TTC549 (cell line): ENCODE data around the gene SLC4A5.
A peak's percentile ranks its signal among the peaks of the same experiment; 100 is the strongest.
"Not testable (repeated sequence)": the region's sequence is repeated elsewhere in the genome, so short reads cannot be mapped to it uniquely, and the experiment has no call there.

Source experiments
- FAIRE-seq: peaks from 2 replicates; lab custom pipeline; 2012; peaks lifted over from hg19 to GRCh38; lab: Jason Lieb, UNC

The SLC4A5 gene

DNA sequence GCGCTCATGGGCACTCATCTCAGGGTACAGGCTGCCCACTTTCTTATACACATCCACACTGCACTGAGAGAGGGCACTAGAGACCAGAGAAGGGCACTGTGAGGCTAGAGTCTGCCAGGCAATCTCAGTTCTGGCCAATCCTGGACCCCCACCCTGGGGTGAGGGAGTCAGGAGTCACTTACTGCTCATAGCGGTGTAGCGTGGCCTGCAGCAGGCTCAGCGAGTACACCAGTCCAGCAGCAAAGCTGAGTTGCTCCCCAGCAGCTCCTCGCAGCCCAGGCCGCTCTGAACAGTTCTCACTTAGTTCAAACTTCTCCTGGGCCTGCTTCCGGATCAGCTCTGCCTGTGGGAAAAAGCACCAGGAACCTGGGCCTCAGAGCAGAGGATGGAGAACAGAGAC lies 24.6 kb upstream of the SLC4A5 start:
- FAIRE-seq, result no peak

DNA sequence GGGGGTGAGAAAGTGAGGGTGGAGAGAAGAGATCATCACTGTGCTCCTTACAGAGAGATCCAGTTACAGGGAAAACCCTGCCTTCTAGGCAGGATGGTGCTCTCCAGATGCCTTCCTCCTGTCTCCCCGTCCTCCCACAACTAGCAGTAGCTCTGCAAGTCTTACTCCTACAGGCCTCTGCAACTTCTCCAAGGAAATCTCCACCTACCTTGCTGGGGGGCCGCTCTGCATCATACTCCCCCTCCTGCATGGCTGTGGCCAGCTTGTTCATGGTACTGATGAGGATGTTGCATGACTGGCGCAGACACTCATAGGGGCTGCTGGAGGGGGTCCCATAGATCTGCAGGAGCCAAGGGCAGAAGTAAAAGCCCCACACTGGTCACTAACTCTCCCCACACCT lies 22.8 kb upstream of the SLC4A5 start:
- no peak for FAIRE-seq

DNA sequence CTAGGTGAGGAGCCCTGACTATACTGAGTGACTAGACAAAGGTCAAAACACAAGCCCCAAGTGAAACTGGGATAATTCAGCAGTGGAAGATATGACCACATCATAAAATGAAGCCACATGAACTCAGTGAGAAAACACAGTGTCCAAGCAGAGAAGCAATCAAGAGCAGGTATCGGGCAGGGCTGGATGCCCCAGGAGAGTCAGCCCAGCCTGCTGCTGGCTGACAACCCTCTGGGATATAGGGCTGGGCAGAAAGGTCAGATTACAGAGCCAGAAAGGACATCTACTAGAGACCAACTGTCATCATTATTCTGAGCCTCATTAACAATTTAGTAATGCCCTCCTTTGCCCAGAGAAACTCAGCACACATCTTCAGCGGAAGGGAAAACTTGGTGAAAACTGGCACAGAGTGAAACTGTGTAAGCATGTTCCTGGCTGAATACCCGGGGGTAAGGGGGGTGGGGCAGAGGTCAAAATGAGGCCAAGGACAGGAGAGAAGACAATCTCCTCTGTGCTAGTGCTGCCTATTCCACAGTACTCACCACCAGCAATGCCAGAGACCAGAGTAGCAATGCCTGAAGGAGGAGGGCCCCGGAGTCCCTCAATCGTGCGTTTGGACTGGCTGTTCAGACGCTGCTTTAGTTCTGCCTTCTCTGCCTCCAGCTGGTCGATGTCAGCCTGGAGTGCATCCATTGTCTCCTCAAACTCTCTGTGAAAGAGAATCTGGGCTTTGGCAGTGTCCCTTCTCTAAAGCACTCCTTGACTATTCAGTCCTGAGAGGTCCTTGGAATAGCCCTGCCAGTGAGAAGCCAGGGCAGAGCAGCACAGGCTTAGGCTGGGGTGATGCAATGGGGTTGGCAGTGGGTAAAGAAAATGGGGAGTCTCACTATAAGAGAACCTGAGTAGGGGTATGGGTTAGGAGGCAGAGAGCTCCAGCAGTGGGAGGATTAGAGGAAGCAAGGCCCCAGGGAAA lies 21.6 kb upstream of the SLC4A5 start:
- no peak for FAIRE-seq

DNA sequence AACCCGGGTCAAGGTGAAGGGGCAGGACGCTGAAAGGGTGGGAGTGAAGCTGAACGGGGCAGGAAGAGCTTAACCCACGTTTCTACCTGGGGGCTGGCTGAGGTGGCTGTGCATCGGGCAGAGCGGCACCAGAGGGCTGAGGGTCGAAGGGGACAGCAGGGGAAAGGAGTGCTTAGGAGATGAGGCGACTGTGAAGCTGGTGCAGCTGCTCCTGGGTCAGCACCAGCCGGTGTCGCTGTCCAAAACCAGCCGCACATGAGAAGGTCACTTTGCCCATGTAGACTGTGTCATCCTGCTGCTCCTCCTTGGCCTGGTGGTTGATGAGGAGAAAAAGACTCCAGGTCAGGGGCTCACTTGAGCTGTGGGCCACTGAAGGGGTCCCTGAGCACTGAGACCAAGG lies 18.1 kb upstream of the SLC4A5 start:
- no peak for FAIRE-seq

DNA sequence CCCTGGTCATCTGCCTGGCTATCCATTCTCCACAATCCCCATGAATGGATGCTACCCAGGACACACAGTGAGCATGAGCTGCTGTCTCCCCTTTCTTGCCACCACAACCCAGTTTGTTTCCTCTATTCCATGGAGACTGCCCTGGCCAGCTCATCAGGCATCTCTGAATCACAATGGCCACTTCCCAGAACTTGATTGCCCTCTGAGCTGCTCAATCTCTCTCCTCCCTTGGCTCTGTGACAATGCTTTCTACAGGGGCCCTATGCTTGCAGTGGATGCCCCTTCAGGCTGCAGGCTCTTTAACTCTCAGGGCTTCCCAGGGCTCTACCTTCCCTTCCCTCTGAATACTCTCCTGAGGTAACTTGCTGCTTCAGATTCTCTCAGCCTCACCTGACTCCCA lies 14.4 kb upstream of the SLC4A5 start:
- no peak for FAIRE-seq

DNA sequence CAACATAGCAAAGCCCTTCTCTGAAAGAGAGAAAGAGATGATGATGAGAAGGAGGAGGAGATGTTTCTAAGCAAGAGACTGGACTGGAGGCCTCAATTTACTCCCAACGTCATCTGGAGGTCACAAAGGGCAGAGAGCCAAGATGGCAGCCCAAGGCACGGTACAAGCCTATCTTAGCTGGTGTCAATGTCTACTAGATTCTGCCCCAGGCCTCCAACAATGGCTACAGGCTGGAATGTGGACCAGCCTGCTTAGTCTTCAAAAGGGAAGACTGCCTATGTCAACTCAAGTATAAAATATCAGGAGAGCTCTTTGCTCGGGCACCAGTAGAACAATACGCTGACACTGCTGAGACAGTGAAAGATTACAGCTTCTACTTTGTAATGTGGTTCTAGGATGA lies 6.7 kb upstream of the SLC4A5 start:
- no peak for FAIRE-seq

DNA sequence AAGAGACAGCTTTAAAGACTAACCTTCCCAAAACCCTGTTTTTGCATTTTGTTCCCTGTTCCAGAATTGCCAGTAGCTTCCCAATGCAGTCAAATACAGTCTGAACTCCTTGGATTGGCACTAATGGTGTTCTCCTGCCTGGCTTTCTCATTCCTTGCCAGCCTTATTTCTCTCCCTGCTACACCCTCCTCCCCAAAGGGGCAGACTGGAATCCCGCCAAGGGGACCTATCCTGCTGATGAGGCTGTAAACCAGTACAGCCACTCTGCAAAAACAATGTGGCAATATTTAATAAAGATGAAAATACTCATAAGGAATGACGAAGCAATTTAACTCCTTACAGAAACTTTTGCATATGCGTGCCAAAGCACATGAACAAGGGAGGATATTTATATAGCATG lies 4.5 kb upstream of the SLC4A5 start:
- FAIRE-seq, result no peak

DNA sequence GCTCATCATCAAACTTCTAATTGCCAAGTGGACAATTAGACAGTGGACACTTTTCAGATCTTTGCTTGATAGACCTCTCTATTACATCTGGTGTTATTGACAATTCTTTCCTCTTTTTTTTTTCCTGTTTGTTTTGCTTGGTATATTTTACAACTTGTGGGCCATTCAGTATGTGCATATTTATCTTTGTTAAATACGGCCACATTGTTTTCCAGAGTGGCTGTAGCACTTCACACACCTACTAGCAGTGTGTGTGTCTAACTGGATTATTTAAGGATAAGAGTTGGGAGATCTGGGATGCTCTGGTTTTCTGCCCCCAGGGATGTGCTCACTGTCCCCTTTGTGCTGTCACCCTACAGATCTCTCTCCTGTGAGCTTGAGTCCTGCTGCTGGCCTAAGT lies 4.1 kb upstream of the SLC4A5 start:
- no peak for FAIRE-seq

DNA sequence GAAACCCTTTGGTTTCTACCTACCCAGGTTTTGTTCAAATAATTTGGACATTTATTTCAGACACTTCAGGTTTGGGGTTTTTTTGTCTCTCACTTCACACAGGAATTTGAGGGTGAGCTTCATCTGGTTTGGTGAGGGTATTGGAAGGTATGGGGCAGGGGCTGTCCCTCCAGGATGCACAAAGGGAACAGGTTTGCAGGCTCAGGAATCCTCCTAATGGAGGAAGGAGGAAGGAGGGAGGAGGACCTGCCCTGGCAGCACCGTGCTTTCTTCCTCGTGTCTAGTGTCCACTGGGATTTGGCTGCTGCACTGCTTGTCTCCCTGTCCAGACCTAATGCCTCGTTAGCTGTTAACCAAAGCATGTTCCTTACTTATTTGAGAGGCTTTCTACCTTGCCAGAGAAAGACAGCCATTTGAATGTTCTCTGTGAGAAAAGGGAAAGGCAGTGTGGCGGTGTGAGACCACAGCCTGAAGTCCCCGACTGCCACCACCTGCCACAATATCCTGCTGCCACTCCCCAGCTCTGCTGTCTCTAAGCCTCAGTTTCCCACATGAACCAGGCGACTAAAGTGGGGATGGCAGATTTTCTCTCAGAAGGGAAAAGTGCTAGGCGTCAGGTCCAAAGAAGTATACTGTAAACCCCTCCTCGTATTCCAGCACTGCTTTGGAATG lies 2.2 kb upstream of the SLC4A5 start:
- no peak for FAIRE-seq

DNA sequence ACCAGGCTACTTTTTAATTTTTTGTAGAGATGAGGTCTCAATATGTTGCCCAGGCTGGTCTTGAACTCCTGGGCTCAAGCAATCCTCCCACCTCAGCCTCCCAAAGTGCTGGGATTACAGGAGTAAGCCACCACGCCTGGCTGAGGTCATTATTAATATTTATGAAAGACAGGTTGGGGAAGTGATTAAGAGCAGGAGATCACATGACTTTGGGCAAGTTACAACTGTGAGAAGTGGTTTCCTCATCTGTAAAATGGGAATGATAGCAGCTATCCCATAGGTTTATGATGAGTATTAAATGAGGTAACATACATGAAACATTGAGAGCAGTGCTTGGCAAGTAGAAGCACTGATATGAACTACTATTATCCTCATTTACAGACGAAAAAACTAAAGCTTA lies 7.0 kb downstream of the SLC4A5 start:
- not testable (repeated sequence) for FAIRE-seq

DNA sequence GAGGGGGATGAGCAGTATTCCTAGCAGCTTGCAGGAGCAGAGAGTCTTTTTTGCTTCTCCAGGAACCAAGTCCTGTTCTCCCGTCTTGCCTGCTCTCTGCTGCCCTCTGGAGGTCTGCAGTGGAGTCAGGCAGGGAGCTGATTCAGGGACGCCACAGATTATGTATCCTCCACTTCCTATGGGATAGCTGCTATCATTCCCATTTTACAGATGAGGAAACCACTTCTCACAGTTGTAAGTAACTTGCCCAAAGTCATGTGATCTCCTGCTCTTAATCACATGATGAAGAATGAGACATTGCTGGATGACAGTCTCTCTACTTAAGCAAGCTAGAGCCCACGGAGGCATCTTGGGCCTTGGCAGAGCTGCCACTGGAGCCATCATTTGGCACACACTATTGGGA lies 8.3 kb downstream of the SLC4A5 start:
- peak; percentile 23 for FAIRE-seq

DNA sequence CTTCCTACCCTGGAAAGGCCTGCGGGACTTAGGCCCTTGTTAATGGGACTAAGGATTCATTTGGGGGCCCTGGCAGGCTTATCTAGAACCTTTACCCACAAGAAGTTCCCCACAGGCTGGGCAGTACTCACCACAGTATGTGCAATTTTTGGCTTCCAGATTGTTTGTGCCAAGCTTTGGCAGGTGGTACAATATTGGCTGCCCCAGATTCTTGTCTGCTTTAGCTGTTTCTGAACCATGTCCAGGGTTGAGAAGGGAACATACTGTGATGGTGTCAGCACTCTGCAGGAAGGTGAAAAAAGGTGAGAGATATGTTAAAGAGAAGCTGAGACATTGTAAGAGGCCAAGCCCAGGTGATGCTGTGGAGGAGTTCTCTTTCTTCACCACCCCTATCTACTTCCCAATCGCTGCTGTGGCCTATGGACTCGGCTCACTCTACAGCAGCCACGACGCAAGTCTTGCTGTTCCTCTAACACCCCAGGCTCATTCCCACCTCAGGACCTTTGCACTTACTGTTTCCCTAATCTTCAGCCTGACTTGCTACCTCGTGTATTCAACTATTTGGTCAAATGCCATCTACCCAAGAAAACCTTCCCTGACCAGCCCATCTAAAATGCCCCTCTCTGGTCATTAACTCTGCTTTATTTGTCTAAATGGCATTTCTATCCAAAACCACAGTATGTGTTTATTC lies 9.2 kb downstream of the SLC4A5 start:
- FAIRE-seq, result no peak

DNA sequence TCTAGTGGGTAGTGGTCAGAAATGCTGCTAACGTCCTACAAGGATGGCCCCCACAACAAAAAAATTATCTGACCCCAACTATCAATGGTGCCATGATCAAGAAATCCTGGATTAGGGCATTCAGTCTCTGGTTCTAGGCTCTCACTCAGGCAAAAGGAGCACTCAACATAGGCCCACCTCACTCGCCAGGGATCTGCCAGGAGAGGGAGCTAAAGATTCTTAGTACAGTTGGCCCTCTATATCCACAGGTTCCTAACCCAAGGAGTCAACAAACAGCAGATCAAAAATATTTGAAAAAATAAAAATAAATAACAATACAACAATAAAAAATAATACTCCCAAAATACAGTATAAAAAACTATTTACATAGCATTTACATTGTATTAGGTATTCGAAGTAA lies 10.0 kb downstream of the SLC4A5 start:
- FAIRE-seq, result peak; percentile 90

DNA sequence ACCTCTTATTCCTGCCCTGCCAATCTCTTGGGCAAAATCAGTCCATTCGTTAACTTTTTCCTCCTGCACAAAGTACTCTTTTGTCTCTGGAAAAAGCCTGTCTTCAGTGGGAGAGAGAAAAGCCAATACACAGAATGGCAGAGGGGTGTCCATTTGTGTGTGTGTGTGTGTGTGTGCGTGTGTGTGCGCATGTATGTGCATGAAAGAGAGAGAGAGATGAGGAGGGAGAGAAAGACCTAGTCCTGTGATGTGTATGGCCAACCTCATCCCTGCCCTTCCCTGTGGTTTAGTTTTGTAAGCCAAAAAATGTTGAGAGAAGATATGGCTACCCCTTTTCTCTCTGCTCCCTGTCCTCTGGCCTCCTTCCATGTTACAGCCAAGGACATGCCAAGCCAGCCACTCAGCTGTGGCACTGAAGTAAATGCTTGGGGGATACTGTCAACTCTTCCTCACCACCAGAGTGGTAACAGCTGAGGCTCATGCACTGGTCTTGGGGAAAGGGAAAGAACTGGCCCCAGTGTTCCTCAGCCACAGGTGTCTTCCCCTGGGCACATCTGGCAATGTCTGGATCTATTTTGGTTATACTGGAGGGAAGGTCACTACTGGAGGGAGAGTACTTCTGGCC lies 10.6 kb downstream of the SLC4A5 start:
- FAIRE-seq, result no peak

DNA sequence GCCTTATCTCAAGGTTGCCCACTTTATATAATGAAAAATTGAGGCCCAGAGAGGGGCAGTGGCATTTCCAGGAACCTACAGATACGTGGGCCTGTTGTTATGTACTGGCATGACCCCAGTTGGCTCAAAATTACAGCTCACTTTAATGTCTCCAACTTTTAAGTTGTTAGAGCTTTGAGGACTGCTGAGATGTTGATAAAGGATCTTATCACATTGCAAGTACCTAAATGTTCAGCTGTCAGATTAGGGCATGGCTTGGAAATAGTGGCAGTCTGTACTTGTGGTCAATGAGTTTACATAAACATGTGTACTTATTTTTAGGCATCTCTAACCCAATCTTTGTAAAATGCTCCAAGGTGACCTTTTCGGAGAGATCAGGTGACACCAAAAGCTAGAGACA lies 14.6 kb downstream of the SLC4A5 start:
- FAIRE-seq, result no peak

DNA sequence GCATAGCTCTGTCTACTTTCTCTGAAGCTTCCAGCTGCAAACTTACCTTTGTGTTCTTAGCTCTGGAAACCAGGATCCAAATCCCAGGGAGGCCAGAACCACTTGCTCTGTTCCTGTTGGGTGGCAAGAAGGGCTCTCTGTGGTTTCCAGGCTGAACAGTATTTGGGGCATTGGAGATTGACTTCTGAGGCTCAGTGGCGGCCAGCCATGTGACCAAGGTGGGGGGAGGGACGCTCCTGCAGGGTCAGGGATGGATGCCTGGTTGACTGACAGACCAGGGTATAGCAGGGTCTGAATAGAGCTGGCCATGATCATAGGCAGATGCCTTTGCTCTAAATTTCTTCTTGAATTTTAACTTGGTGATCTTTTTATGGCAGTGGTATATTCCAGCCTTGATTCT lies 15.1 kb downstream of the SLC4A5 start:
- no peak for FAIRE-seq

DNA sequence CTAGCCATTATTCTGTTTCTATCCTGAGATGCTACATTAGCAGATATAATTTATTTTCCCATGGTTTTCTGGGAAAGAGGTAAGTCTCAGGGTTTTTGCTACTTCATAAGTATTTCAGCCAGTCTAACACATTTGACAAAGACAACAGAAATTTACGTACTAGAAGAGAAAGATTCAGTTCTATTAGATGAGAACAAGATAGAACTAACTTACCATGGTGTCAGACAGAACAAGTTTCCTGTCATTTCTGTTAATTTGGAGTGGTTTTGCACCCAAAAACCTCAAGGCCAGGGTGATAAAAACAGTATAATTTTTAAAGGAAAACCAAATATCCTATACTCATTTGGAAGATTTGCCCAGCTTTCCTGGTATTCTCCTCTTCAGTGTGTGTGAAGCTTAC lies 15.6 kb downstream of the SLC4A5 start:
- no peak for FAIRE-seq

DNA sequence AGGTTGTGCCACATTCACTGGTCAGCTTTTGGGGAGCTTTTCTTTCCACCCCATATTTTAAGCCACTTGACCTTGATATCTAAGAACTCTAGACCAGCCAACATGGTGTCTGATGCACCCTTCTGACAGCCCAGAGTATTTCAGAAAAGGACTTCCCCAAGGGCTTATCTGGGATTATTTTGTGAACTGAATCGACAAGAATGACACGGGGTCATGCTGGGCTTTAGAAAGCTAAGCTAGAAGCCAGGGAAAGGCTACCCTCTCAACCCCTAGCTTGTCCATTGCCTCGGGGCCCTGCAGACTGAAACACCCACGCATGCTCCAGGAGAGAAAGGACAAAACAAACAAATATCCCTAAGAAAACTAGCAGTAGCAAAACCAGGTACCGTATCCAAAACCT lies 16.0 kb downstream of the SLC4A5 start:
- FAIRE-seq, result no peak

DNA sequence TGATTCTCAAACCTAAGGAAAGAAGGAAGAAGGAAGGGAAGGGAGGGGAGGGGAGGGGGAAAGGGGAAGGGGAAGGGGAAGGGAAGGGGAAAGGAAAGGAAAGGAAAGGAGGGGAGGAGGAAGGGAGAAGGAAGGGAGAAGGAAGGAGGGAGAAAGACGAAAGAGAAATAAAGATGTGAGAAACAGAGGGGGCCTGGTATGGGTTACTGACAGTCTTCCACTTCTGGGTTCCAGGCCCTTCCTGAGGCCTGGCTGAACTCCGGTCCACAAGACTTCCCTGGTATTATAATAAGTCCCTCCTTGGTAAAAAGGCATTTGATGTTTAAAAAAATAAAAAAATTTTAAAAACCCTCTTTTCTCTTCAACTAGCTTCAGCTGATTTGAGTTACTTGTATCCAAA lies 17.4 kb downstream of the SLC4A5 start:
- FAIRE-seq, result no peak

DNA sequence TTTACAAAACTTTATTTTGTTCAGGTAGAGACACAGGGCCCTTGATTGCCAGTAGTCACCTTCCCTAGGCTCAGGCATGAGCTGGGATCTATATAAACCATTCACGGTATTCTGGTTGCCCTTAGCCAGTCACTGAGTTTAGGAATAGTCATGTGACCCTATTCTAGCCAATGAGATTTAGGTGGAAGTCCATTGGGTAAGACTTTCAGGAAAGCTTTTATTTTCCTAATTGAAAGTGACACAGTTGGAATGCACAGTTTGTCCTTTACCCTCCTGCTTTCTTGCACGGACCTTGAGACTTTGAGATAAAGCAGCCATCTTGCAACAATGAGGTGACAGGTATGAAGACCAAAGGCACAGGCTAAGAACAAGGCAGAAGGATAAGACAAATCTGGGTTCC lies 21.5 kb downstream of the SLC4A5 start:
- FAIRE-seq, result no peak

DNA sequence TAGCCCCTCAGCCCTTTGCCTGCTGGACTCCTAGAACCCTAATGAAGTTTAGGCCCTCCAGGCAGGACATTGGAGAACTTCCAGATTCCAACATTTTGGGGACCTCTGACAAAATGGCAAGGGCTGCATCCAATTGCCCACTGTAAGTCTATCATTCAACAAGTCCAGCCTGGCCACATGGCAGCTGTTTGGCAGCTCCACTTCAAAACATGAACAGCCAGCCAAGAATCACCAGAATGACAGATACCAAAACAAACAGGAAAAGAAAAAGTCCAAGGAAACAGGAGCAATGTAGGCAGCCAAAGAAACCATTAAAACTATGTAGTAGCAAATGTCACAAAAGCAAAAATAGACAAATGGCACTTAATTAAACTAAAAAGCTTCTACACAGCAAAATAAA lies 25.5 kb downstream of the SLC4A5 start:
- no peak for FAIRE-seq

DNA sequence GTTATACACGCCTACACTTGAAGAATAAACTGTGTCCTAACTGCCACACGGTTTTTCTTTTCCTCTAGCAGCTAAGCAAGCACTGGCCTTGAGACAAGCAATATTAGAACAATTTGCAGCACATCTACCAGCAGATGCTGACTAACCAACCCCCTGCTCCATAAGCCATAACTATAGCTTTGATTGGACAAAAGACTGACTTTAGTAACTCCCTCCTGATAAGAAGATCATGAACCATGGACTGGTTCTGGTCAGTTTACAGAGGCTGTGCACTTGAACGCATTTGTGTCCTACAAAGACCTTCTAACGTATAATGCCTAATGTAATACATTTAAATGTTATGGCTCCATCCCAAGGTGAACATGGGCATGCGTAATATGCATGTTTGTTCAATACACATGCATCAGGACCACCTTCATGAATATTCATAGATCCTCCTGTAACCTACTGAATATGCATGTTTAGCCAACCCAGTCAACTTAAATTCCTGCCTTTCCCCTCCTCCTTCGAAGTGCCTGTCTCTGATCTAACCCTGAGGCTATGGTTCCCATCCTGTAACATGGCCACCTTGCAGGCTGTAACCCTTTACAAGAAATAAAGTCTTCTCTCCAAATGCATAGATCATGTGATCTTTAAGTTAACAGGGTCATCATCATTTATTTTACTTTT lies 26.5 kb downstream of the SLC4A5 start:
- FAIRE-seq, result no peak
